GOT3 (cell line): Measurements from ENCODE around the gene TRIM4.
A peak's percentile ranks its signal among the peaks of the same experiment; 100 is the strongest.
"Not testable (repeated sequence)": the region's sequence is repeated elsewhere in the genome, so short reads cannot be mapped to it uniquely, and the experiment has no call there.

Experiments used
- DNase-seq: peaks from one replicate; lab custom pipeline; 2025; ENCODE audit warnings: mixed read lengths; lab: John Stamatoyannopoulos, UW

Gene TRIM4, protein sequence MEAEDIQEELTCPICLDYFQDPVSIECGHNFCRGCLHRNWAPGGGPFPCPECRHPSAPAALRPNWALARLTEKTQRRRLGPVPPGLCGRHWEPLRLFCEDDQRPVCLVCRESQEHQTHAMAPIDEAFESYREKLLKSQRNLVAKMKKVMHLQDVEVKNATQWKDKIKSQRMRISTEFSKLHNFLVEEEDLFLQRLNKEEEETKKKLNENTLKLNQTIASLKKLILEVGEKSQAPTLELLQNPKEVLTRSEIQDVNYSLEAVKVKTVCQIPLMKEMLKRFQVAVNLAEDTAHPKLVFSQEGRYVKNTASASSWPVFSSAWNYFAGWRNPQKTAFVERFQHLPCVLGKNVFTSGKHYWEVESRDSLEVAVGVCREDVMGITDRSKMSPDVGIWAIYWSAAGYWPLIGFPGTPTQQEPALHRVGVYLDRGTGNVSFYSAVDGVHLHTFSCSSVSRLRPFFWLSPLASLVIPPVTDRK

DNA sequence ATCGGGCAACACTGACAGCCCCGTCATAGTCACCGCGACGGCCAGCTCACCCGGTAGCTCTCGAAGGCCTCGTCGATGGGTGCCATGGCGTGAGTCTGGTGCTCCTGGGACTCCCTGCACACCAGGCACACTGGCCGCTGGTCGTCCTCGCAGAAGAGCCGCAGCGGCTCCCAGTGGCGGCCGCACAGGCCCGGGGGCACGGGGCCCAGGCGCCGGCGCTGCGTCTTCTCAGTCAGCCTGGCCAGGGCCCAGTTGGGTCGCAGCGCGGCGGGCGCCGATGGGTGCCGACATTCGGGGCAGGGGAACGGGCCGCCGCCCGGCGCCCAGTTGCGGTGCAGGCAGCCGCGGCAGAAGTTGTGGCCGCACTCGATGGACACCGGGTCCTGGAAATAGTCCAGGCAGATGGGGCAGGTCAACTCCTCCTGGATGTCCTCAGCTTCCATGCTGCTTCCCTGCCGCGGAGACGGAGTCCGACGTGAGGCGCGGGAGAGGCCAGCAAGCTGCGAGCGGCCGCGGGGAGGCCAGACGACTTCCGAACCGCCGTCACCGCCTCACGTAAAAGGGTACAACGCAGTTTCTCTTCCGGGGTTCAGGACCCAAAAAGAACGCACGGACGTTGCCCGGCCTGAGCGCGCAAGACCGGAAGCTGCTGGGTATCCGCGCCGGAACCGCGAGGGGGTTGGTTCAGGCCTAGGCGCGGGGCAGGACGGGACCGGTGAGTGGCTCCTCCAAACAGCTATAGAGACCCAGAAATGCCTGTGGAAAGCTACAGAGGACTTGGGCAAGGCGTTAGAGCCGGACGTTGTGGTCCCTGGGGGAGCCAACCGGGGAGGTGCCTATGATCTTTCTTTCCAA lies at the start of gene TRIM4:
TRIM4 (minus strand) TSS at position 572 of the 855 bp plus-strand sequence; CDS start at position 443, 129 bp downstream.
- DNase-seq = peak; percentile 68

DNA sequence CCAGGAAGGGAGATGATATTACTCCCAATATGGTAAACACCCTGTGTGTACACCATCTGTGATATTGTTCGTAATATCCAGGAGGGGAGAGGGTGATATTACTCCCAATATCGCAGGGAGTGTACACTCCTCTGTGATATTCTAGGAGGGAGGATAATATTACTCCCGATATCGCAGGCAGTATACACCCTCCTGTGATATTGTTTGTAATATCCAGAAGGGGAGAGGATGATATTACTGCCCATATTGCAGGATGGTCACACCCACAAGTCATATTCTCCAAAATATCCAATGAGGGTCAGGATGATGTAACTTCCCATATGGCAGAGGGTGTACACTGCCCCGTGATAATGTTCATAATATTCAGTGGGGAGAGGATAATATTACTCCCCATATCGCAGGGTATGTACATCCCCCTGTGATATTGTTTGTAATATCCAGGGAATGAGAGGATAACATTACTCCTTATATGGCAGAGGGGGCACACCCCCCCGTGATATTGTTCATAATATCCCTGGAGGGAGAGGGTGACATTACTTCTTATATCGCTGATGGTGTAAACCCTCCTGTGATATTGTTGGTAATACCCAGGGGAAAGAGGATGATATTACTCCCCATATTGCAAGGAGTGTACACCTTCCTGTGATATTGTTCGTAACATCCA lies 39.4 kb upstream of the TRIM4 start:
- no peak for DNase-seq

DNA sequence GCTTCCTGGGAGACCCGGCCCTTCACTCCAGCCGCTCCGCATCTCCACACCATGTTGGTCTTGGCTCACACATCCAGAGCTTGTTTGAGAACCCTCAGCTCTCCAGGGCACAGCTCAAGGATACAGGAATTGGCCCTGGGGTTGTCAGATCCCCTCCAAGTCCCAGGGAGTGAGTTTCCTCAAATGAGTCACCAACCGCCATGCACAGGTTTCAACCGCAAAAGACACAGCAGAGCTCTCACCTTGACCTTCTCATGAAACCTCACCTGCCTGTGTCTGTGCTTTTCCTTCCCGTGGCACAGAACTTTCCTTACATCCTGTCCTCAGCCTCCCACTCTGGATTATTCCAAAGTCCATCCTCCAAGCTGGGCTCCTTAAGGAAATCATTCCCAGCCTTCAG lies 35.9 kb upstream of the TRIM4 start:
- no peak for DNase-seq

GRCh38 chr7:99954643-99955042 lies 35.3 kb upstream of the TRIM4 start:
- not testable (repeated sequence) for DNase-seq

DNA sequence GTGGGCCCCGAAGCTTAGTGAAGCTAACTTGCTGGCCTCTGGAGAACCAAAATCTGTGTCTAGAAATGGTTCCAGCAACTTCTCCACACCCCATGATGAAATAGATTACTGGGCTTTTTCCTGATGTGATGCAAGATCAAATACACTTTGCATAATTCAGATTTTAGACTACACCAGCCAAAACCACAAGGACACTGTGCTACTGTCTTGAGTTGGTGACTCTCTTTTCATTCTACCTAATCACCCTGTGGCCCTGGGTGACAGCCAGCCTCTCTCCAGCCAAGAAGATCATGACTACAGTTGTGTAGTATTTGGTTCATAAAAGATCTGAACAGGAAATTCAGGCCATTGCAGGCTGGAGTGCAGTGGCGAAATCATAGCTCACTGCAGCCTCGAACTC lies 34.3 kb upstream of the TRIM4 start:
- no peak for DNase-seq

DNA sequence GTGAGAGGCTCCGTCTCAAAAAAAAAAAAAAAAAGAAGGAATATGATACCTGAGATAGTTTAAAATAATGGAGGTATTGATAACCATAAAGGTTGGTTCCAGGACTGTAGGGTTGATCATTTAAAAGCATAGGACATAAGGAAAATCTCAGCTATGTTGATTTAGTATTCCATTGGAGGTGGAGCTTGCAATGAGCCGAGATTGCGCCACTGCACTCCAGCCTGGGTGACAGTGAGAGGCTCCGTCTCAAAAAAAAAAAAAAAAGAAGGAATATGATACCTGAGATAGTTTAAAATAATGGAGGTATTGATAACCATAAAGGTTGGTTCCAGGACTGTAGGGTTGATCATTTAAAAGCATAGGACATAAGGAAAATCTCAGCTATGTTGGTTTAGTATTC lies 33.3 kb upstream of the TRIM4 start:
- not testable (repeated sequence) for DNase-seq

GRCh38 chr7:99950819-99951218 lies 31.5 kb upstream of the TRIM4 start:
- not testable (repeated sequence) for DNase-seq

DNA sequence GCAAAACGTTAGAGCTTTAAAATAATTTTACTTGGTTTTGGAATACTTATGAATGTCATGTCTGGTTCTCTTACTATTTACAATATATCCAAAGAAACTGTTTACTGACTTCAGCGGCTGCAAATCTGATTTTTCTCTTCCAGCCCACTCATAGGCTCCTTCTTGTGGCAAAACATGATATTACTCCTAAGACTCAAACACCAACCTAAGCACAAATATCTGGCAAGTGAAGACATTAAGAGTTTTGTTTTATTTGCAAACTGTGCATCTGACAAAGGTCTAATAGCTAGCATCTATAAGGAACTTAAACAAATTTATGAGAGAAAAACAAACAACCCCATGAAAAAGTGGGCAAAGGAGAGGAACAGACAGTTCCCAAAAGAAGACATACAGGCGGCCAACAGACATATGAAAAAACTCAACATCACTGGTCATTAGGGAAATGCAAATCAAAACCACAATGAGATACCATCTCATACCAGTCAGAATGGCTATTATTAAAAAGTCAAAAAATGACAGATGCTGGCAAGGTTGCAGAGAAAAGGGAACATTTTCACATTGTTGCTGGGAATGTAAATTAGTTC lies 30.4 kb upstream of the TRIM4 start:
- no peak for DNase-seq

GRCh38 chr7:99947608-99948007 lies 28.3 kb upstream of the TRIM4 start:
- no peak for DNase-seq

- no peak for DNase-seq
Measured at GRCh38 chr7:99944497-99945070, 25.3 kb upstream of the TRIM4 start.

GRCh38 chr7:99943641-99944496 lies 24.5 kb upstream of the TRIM4 start:
- no peak for DNase-seq

DNA sequence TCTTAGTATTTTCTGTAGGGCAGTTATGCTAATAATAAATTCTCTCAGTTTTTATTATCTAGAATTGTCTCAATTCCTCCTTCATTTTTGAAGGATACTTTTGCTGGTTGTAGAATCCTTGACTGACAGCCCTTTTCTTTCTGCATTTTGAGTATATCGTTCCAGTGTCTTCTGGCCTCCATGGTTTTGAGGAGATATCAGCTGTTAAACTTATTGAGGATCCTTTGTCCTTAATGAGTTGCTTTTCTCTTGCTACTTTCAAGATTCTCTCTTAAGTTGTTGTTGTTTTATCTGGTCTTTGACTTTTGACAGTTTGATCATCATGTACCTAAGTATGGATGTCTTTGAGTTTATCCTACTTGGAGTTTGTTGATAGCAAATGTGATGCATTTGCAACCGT lies 19.0 kb upstream of the TRIM4 start:
- no peak for DNase-seq

GRCh38 chr7:99935009-99935408 lies 15.7 kb upstream of the TRIM4 start:
- not testable (repeated sequence) for DNase-seq

- DNase-seq = no peak
Measured at GRCh38 chr7:99930376-99930775, 11.0 kb upstream of the TRIM4 start.

DNA sequence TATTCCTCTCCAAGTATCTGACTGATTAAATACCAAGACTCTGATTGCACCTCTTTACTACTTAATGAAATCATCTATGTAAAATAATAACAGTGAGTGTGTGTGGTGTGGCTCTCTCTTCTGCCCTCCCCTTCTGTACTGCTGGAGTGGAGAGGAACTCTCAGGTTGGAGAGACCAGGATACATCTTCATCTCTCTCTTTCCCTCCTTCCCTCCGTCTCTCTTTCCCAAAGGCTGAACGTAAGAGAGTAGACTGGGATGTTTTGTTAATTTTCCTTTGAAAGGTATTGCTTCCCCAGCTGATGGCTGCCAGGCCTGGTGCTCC lies 10.4 kb upstream of the TRIM4 start:
- DNase-seq = no peak

DNA sequence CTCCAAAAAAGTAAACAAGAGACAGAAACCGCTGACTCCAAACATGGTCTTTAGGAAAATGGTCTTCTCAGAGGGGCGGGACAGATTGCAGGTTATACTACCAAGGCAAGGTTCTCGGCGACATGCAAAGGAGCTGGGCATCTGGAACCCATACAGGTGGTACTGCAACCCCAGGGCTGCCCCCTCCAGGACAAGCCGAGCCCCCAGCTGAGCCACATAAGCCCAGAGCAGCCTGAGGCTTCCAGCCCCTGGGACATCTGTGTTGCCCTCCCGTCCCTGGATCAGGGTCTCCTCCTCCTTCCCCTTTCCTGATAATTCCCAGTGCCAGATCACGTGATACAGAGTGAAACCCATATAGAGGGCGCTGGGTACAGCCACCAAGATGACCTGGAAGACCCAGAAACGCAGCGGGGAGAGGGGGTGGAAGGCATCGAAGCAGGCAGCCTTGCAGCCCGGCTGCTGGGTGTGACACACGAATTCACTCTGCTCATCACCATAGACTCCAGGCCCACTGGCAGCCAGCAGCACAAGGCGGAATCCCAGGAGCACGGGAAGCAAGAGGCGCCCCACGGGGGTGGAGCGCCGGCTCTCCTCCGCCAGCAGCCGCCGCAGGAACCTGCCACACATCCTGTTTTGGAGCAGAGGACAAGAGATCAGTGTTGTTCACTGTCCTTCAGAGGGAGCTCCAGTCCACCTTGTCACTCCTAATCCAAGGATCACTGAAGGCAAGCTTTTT lies 9.8 kb upstream of the TRIM4 start, which contains the start of gene GJC3:
GJC3 (minus strand) TSS at position 627 of the 736 bp plus-strand sequence; CDS start at position 627, 0 bp downstream.
- no peak for DNase-seq

- DNase-seq = no peak
Measured at GRCh38 chr7:99928188-99928587, 8.9 kb upstream of the TRIM4 start.

GRCh38 chr7:99927536-99927935 lies 8.2 kb upstream of the TRIM4 start:
- no peak for DNase-seq

DNA sequence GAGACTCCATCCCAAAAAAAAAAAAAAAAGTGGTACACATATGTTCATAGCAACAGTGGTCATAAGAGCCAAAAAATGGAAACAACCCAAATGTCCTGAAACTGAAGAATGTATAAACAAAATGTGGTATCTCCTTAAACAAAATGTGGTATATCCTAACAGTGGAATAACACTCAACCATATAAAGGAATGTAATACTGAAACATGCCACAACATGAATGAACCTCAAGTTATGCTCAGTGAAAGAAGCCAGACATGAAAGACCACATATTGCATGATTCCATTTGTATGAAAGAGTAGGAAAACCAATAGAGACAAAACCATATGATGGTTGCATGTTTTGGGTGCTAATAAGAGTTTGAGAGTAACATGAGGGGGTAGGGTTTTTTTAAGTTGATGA lies 7.0 kb upstream of the TRIM4 start:
- DNase-seq = no peak

GRCh38 chr7:99923200-99923599 lies 3.9 kb upstream of the TRIM4 start:
- no peak for DNase-seq
